CD4-positive, alpha-beta T cell treated with Interleukin-17A for 1 hour (primary cell): ENCODE data around the gene RASSF8.

Experiments
- DNase-seq: peaks from one replicate; pipeline ENCODE4 v3.0.0-alpha.2; 2020

Gene RASSF8

DNA sequence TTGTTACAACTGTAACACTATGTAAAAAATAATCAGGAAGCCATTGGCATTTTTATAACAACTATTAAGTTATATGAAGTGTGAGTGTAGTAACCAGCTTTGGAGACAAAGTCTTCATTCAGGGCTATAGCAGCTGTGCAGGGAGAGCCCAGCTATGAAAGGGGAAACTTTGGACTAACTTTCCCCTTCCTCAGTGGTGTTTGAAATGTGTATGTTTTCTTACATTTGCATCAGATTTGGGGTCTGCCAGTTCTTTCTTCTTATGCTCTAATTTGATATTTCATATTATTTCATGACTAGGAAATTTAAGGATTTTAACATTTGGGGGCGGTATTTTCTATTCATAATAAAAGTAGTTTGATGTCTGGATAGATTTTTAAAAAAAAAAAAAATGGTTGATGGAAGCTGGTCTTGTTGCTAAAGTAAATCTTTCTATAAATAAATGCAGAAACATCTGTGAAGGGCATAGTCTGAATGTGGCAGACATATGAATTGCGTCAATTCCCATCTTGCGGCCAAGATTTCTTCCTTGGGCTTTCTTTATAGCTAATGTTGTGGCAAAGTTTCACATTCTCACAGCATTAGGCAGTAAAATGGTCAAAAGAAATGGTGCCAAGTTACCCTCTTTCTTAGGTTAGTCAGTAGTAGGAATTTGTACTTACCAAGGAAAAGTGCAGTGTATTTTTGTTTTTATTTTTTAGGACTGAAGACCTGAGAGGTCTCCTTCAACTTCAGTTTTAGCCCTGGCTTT, 35.6 kb downstream of the RASSF8 start:
- no peak for DNase-seq

DNA sequence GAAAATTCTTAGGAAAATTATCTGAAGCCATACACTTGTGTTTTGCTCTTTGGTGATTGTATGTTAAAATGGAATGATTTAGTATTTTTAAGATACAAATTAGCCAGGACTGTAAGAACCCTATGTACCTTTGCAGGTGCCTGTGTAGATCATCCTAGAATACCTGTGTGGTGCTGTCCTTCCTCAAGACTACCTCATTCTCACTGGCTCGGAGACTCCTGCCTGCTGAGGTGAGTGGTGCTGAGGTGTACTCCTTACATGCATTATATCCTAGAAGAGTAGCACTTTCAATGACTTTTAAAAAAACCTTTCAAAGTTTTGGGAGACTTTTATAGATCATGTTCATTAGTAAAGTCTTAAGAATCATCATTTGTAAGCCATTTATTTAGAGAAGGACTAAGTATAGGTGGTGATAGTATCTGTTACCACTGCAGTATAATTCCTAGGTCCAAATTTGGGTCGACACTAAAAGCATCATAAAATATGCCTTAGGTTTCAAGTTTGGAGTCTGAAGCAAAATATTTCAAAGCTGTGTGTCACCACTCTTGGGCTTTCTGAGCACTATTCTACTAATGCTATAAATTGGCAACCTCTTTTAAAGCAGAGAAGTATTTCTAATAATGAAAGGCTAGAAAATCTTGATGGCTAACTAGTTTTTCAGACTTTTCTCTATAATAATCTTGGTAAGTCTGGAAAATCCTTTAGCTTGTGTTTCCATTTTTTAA, 36.6 kb downstream of the RASSF8 start:
- no peak for DNase-seq

DNA sequence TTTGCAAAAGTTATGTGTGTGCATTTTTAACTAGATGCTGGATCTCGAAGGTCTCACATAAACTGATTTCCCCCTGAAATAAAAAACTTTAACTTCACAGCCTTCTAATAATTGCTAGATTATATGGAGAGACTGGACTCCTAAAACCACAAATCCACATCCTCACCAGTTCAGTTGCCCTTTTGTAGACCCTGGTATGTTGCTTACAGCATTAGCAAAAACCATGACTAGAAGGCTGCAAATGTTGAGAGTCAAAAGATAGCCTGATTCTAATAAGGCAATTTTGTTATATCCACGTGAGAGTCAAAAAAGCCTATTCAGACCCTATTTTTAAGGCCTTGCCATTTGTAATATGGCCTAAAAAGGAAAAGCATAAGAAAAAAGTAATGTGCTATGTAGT, 37.4 kb downstream of the RASSF8 start:
- DNase-seq = no peak

DNA sequence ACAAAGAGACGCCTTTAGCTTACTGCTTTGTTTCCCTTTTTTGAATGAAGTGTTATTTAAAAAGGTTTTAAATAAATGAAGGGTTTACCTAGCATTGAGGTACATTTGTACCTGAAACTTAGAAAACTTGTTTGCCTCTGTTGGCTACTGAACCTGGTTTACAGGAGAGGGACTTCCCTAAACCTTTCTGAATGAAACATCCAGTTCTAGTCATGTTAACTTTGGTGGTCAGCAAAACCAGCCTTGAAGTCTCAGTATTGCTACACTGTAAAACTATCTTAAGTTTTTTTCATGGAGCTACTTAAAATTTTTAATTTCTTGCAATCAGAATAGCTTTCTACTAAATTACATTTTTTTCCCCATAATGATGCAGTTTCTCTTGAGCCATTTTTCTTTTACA, 38.2 kb downstream of the RASSF8 start:
- DNase-seq = no peak

DNA sequence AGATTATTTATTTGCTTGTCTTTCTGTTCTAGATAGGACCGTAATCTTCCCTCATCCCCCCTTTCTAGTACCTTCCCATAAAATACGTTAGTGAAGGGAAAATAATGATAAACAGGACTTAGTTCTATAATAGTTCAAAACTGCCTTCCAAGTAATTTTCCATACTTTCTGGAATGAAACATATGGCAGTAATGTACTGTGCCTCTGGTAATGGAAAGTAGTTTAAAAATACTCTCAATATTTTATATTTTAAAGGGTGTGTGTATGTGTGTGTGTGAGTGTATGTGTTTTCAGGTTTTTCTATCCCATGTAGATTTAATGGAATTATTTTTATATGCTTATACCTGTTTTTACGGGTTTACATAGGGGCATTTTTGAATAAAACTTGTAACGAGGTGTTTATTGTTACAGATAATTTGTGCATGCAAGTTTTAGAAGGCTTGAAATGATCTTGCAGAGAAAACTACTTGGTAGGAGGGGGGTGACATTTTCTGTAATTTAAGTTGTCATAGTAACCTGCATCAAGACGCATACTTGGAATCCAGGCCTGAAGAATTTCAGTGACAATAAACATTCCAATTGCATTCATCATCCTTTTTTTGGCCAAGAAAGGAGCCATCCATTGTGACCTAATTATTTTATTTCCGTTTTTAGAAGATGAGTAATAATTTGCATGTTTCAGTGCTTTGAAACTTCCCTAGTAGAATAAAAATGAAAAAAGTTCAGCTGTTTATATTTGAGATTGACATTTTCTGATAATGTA, 38.9 kb downstream of the RASSF8 start:
- no peak for DNase-seq

DNA sequence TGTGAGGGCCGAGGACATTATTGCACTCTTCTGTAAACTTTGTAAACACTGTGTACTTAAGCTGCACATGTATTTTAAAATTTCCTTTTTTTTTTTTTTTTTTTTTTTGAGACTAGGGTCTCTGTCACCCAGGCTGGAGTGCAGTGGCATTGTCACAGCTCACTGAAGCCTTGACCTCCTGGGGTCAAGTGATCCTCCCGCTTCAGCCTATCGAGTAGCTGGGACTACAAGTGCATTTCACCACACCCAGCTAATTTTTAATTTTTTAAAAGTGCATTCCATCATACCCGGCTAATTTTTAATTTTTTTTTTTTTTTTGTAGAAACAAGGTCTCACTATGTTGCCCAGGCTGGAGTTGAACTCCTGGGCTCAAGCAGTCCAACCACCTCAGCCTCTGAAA, 42.4 kb downstream of the RASSF8 start:
- no peak for DNase-seq

DNA sequence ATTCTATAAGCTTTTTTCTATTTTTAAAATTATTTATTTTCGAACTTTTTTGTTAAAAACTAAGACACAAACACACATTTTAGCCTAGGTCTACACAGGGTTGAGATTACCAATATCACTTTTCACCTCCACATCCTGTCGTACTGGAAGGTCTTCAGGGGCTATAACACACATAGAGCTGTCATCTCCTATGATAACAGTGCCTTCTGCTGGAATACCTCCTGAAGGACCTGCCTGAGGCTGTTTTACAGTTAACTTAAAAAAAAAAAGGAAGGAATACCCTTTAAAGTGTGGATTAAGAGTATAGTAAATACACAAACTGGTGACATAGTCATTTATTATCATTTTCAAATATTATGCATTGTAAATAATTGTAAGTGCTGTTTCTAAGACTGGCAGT, 43.0 kb downstream of the RASSF8 start:
- DNase-seq = no peak

DNA sequence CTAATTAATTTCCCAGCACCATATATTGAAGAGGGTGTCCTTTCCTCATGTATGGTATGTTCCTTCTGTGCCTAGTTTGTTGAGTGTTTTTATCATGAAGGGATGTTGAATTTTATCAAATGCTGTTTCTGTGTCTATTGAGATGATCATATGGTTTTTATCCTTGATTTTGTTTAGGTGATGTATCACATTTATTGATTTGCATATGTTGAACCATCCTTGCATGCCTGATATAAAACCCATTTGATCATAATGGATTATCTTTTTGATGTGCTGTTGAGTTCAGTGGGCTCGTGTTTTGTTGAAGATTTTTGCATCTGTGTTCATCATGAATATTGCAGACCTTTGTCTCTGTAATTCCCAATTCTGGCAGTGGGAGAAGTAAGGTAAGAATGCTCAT, 44.6 kb downstream of the RASSF8 start:
- DNase-seq = no peak

DNA sequence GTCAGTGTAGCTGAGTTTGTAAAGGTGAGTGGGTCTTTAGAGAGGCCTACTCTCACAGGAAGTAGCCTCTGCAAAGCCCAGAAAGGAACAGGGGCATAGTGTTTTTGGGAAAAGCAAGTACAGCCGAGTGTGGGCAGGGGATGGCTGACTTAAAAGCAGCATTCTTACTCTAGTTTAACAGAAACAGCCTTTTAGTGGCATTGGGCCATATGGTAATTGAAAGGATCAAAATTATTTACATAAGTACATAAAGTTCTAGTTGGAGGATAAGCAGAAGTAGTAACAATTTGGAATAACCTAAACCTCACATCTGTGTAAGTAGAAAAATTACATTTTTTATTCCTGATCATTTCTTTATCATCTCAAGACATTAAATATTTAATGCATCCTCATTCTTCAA, 49.1 kb downstream of the RASSF8 start:
- no peak for DNase-seq

DNA sequence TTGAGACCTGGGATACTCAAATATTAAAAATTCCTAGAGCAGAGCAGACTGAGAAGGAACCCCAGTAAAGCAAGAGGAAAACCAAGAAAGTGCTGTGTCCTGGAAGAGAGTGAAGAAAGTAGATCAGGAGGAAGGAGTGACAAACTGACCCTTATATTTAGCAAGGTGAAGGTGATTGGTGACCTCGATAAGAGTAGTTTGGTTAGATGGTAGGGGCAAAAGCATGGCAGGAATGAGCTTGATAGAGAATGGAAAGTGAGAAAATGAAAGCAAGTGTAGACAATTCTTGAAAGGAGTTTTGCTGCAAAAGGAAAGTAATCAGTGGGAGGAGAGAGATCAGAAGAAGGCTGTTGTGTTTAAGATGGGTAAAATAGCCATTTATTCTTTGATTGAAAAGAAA, 51.1 kb downstream of the RASSF8 start:
- DNase-seq = no peak

DNA sequence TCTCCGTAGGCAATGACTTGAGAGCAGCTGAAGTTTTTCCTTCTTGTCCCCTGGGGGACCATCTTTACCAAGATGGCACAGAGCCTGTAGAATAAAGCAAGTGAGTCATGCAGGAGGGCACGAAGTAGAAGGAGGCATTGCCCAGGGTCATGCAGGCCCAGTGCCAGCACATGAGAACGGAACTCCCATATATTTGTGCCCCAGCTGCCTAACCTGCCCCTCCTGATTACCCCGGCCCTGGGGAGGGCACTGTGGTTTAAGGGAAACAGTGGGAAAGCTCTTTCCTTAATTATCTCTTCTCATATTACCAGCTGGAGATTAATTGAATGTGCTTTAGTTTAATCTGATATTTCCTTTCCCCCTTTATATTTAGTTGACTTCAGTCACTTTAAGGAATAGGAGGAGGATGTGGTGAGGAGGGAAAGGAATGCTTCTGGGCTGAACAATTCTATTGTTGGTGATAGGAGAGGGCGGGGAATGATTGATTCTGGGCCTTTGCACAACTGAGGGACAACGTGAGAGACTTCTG, 51.9 kb downstream of the RASSF8 start:
- DNase-seq = no peak

DNA sequence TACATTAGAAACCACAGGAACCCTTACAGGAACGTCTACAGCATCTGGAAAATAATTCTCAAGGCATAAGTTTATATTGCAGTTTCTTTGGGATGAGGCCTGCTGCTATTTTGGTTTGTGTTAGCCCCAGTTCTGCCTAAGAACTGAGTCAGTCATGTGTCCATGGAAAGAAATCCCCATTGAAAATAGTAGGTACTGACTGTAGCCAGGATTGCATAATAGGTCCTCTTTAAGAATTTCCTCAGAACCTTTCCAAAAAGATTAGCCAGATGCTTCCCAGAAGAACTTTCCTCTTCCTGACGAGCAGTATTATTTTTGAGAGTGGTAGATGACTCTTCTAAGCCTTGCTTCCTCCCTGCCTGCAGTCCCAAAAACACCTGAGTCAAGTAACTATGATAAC, 52.6 kb downstream of the RASSF8 start:
- no peak for DNase-seq

DNA sequence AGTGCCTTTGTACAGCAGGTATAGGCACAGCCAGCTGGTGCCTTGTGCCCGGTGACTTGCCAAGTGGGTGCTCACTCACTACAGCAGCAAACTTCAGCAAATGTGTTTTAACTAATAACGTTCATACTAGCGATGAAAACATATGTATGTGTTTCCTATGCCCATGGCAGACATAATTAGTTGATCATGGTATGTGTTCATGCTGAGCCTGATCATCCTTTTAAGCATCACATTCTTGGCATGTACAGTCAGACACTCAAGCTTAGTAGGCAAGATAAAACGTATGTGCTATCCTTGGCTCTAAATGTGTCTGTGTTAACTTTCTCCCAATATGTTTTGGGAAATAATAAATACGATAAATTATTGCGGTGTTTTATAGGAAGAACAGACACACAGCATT, 55.6 kb downstream of the RASSF8 start:
- DNase-seq = no peak

DNA sequence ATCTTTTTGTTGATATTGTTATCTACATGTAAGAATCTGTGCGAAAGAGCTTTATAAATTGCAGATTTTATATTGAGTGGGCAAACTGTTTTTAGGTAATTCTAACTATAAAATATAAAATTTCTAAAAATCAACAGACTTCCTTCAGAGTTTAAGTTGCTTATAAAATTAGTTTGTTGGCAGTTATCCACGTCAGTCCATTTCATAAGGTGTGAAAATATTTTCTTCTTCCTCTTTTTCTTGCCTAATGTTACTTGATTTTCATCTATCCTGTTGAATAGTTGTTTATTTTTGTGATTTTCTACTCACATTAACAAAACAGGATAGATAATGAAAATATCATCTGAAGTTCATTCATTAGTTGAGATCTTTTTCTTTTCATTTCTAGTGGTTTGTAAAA, 58.0 kb downstream of the RASSF8 start:
- no peak for DNase-seq

DNA sequence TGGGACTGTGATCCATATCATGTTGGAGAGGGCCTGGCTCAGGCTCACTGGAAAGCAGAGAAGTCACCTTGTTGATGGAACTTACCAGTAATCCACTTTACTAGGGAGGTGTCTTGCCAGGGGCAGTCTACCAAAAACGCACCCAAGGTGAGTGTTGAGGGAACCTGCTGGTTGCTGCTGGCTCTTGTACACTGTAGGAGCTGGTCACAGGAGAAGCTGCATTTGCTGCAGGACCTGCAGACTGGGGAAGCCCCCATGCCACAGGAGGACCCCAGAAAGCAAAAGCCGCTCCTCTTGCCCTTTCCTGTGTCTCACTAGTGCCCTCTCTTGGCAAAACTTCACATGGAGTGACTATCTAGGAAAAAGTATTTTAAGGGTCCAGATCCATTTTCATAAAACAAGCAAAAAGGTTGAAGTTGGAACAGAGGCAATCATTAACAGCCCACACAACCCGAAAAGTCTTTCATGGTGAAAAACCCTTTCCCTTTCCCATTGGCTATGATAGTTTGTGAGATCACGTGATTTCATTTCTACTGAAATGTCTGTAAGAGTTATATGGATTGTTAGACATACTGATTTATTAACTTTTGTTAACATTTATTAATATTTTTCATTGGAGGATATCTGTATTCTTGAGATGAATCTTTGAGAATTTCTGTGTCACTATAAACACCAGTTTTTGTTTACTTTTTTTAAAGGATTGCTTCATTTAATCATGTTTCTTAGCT, 59.2 kb downstream of the RASSF8 start:
- DNase-seq = no peak

DNA sequence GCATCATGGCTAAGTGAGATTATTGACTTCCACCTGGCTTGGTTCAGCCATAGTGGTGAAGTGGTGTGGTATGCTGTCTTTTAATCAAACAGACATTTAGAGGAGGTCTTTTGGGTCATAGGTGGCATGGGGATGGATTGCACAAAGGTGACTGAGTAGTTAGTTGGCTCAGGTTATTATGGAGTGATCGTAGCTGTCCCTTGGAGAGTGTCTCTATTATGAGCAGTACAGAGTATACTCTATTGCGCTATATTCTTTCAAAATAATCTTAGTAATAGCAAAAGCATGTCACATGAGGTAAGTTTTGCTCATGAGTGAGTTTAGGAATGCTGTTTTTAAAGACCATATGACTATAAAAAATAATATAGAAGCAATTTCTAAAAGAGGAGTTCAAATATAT, 60.4 kb downstream of the RASSF8 start:
- DNase-seq = no peak

DNA sequence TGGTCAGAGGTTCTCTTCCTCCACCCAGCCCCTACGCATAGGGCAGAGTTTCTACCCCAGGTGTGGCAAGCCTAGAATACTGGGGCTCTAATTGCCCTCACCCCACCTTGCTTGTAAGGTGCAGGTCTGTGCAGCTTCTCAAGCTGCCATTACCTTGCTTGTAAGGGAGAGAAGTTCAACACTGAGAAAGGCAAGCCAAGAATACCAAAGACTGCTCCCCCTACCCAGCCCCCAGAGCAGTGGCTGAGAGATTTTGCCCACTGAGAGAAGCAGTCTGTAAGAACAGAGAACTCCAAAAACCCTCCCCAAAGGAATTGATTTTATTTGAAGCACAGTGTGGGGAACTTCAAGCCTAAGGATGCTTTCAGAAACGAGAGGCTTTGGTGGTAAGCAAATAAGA, 63.1 kb downstream of the RASSF8 start:
- no peak for DNase-seq

DNA sequence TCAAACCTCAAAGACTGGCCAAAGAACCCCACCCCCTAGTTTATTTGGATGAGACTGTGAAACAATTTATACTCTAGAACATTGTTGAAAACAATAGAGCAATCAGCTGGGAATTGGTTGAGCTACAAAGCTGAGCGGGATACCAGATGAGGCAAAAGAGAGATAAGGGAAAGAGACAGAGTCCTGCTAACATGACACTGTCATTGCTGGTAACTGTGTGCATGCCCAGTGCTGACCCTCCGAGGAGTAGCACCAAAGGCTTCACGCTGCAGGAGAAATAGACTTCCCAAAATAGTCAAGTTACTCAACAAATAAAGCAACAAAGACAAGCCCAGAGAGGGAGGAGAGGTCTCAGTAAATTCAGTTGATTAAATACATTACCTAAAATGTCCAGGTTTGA, 63.6 kb downstream of the RASSF8 start:
- DNase-seq = no peak

DNA sequence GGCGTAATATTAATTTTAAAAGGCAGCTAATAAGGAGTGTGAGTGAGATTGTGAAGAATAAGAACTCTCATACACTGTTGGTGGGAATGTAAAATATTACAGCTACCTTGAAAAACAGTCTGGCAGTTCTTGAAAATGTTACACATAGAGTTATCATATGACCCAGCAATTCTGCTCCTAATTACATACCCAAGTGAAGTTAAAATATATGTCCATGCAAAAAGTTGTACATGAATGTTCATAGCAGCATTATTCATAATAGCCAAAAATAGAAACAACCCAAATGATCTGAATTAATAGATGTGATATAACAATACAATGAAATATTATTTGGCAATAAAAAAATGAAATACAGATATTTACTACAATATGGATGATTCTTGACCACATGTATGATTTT, 68.2 kb downstream of the RASSF8 start:
- no peak for DNase-seq

DNA sequence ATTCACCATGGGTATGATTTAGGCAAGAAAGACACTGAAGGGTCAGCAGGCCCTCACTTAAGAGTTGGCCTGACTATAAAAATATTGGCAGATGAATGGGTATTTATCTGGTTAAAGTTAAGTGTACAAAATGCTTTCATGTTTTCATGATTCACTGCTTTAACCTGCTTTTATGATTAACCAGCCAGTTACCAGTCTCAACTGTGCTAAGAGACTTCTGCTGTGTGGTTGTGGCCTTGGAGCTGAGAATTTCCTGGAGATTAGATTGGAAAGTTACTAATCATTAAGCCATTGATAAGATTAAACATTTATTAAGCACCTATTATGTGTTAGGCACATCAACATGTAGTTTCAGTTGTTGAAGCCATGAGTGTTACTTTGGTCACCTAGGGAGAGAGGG, 68.9 kb downstream of the RASSF8 start:
- no peak for DNase-seq

DNA sequence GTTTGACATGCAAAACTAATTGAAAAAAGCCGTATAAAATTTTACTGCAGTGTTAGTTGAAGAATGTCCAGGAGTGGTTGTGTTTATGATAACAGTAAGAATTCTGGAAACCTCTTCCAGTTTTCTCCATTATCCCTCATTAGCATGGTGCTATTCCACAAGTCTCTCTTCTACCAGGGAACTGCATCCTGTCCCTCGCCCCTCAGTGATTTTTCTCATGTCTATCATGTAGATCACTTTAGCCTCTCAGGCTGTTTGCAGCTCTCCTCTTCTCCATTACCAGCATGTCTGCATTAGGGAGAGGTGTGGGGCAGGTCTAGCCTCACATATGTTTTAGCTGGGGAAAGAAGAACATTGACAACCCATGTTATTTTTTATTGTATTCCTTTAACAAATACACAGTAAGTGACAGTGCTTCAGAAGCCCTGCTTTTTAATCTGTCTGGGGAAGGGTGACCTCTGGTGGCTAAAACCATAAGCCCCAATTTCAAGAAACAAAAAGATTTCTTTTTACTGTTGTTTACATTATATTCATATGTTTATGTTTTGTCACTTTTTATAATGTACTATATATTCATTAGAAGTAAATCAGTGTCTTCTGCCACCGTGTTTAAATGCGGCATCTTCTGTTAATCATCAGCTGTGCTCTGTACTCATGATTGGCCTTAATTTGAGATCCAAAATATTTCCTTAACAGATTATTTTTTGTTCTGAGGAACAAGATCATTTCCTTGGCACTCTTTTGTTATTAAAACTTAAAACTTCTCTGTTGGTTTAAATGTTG, 70.7 kb downstream of the RASSF8 start:
- peak; percentile 20 for DNase-seq

DNA sequence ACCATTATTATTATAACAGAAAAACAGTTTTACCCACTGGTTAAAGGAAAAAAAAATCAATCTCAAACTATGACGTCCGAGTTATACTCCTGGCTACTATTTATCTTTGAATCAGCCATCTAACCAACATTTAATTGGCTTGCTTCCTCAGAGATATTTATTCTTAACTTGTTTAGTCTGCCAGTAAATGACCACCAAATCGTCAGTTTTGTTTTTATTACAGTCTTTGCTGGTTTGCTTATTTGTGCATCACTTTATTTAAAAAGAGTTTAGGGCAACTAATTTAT, 71.2 kb downstream of the RASSF8 start:
- no peak for DNase-seq

DNA sequence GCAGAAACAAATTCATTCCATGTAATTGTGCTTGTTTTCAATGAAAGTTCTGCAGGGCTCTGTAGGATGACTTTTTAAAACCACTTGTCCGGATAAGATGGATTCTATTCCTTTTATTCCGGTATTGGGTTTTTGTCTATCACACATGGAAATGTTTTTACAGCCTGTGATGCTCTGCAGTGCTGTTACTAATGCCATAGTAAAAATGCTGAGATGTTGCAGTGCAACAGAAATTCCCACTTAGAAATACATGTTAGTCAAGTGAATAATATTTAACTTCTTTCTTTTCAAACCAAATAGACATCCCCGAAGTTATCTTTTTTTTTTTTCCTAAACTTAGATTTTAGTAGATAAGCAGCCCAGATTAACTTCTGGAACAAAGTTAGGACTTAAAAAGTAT, 71.9 kb downstream of the RASSF8 start:
- no peak for DNase-seq
